Kasumi-1 (cell line): ENCODE results near the gene CCDC28A.

Source experiments
- DNase-seq, 2 experiments: peaks; one replicate each; lab custom pipeline; 2025; lab: John Stamatoyannopoulos, UW

CCDC28A gene

DNA sequence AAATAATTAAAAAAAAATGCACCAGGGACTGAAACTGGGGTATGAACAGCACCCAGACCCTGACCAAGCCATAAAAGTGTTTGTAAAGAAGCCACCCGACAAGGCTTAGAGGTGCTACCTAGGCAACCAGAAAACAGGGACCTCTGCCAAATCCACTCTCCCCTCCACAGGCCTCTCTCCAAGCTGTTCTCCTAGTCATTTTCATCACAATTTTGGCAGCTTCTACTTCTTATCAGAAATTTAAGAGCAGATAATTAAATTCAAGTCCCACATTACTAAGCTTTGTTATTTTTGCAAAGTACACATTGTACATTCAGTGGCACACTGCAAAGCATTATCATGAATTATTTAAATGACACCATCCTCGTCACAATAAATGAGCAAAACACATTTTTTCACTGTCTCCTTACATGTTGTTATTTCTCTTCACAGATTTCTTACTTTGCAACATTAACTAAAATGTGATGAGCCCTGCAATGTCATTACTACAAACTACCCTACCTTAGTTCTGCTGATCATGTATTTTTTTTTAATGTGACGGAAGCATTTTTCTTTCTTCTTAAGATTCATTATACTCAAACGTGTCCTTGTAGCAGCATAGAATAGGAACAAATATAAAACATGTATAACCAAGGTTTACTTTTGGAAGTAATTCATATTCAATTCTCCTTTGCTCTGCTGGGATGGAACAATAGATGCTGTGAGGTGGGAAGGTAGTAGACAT is 60.4 kb downstream of the CCDC28A start:
- DNase-seq = no peak

DNA sequence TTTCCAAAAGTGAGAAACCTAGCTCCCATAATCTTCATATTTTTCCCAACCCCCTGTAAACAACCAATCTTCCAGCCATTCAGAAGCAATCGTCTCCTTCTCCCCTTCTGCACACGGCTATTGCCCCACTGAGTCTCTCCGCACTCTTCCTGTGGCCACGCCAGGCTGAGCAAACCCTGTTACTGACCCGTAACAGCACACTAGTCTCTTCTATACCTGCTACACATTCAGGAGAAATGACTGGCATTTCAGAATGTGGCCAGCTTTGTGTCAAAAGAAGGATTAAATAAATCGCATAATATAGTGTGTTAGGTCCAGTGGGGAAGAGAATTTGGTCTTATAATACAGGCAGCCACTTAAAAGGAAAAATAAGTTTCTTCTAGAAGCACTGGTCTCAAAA is 63.7 kb downstream of the CCDC28A start:
- no peak for DNase-seq
